SH-SY5Y (cell line): ENCODE data around the gene EOMES.

ENCODE experiments used
- GATA2 ChIP-seq: IDR thresholded peaks from 2 replicates; pipeline ENCODE4 v1.6.1; 2011; ENCODE audit warnings: mild to moderate bottlenecking, low read depth, low read length
- GATA3 ChIP-seq: IDR thresholded peaks from 2 replicates; pipeline ENCODE4 v1.6.1; 2011; ENCODE audit warnings: low read depth, mild to moderate bottlenecking, low read length, moderate library complexity

- no peak for TF ChIP-seq GATA2
- TF ChIP-seq GATA3, result no peak
Measured at GRCh38 chr3:27673701-27674100, 48.4 kb downstream of the EOMES start.
